ENCODE data around the gene ZNF273.
"Not testable (repeated sequence)": the region's sequence is repeated elsewhere in the genome, so short reads cannot be mapped to it uniquely, and the experiment has no call there.

DNA sequence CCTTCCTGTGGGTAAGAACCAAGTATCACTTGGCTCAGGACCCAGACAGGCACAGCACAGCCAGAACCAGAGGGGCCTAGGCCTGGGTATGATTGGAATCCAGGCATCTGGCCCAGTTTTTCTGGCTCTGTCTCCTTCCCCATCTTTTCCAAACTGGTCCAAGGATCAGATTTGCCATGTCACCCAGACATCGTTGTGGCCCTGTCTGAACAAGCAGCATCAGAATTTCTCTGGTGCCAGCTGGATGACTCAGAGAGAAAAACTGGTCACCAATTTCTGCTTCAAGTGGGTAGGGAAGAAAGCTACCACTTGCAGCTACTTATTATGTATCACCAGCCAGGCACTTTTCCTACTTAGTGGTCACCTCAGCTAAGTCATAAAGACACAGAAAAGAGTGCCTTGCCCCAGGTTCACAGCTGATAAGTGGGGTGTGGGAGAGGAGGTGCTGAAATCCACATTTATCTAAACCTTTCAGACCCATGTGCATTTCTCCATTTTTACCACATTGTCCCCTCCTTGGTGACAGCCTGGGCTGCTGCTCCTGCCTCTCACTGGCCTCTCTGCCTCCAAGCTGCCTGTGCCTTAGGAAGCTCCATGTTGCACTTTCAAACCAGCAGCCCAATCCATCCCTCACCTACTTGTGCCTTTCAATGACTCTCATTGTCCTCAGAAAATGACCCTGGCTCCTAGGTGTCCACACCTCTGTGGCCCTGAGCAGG is 11.6 kb upstream of the ZNF273 start:
- TF ChIP-seq, protein P1, sequence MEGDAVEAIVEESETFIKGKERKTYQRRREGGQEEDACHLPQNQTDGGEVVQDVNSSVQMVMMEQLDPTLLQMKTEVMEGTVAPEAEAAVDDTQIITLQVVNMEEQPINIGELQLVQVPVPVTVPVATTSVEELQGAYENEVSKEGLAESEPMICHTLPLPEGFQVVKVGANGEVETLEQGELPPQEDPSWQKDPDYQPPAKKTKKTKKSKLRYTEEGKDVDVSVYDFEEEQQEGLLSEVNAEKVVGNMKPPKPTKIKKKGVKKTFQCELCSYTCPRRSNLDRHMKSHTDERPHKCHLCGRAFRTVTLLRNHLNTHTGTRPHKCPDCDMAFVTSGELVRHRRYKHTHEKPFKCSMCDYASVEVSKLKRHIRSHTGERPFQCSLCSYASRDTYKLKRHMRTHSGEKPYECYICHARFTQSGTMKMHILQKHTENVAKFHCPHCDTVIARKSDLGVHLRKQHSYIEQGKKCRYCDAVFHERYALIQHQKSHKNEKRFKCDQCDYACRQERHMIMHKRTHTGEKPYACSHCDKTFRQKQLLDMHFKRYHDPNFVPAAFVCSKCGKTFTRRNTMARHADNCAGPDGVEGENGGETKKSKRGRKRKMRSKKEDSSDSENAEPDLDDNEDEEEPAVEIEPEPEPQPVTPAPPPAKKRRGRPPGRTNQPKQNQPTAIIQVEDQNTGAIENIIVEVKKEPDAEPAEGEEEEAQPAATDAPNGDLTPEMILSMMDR (conservative IDR thresholded peaks at IDR 0.05): not testable (repeated sequence)
- not testable (repeated sequence) for TF ChIP-seq ZFX (IDR thresholded peaks at IDR 0.05)

Data from C4-2B (cell line).